Esophagus squamous epithelium (tissue), 4 donors: ENCODE measurements around the gene VGLL4.

ENCODE experiments used
- POLR2A ChIP-seq, 4 donors: fragments of 450-650 bp; IDR thresholded peaks; one replicate each; pipeline ENCODE4 v1.6.1; 2017; ENCODE audit warnings: antibody characterized with exemption in 4 of 4, mild to moderate bottlenecking in 4 of 4, moderate library complexity in 3 of 4
- TF ChIP-seq, protein P1 (sequence below), 6 experiments: fragments of 450-650 bp in 4 of 6; fragments of 200-600 bp in 2 of 6; sonication (generic) in 2 of 6; IDR thresholded peaks; one replicate each; pipeline ENCODE4 v1.5.1; 2016 to 2019; ENCODE audit warnings: antibody characterized with exemption in 6 of 6, mild to moderate bottlenecking in 4 of 6, moderate library complexity in 4 of 6

GRCh38 chr3:11541321-11542303 lies 102.1 kb downstream of the VGLL4 start:
- TF ChIP-seq, protein P1, sequence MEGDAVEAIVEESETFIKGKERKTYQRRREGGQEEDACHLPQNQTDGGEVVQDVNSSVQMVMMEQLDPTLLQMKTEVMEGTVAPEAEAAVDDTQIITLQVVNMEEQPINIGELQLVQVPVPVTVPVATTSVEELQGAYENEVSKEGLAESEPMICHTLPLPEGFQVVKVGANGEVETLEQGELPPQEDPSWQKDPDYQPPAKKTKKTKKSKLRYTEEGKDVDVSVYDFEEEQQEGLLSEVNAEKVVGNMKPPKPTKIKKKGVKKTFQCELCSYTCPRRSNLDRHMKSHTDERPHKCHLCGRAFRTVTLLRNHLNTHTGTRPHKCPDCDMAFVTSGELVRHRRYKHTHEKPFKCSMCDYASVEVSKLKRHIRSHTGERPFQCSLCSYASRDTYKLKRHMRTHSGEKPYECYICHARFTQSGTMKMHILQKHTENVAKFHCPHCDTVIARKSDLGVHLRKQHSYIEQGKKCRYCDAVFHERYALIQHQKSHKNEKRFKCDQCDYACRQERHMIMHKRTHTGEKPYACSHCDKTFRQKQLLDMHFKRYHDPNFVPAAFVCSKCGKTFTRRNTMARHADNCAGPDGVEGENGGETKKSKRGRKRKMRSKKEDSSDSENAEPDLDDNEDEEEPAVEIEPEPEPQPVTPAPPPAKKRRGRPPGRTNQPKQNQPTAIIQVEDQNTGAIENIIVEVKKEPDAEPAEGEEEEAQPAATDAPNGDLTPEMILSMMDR (IDR thresholded peaks at IDR 0.05): no peak
- no peak for TF ChIP-seq POLR2A (IDR thresholded peaks at IDR 0.05)
